SK-N-SH (cell line): ENCODE data around the gene MOBP. TPM values are rescaled to one million over a fixed set of nuclear protein-coding genes. Genes with fewer than 3 reads are reported as not detected.

Experiments
- CTCF ChIA-PET: fragments of 300-600, 350-600 bp; formaldehyde crosslinking; extraction: SDS; loops from one replicate; lab custom pipeline; 2021; lab: Yijun Ruan, JAX
- POLR2A ChIA-PET: fragments of 350-600 bp; sonication (Branson Sonifier 250); formaldehyde crosslinking; extraction: SDS; loops from one replicate; lab custom pipeline; 2020; ENCODE audit warnings: antibody characterized with exemption, inconsistent platforms; lab: Yijun Ruan, JAX
- DNase-seq: peaks from one replicate; pipeline ENCODE4 v3.0.0; 2012
- H2AFZ ChIP-seq: fragments of 200-600 bp; sonication (generic); 2 replicates; pipeline ENCODE4 v1.8.1; 2016; ENCODE audit warnings: antibody characterized with exemption, mild to moderate bottlenecking, low read depth
- H3F3A ChIP-seq: fragments of 200-600 bp; sonication (generic); replicated peaks from 2 replicates; pipeline ENCODE3; 2016; ENCODE audit warnings: antibody characterized with exemption, mild to moderate bottlenecking; ENCODE audit not compliant: insufficient read depth
- H3K27ac ChIP-seq, 2 experiments: fragments of 200-500 bp in 1 of 2; fragments of 200-600 bp in 1 of 2; sonication (Bioruptor generic) in 1 of 2; sonication (generic), shearing (Covaris generic) in 1 of 2; 2 replicates each; pipeline versions ENCODE4 v1.5.1 to v1.6.1; 2014 to 2016; ENCODE audit warnings: low read depth in 2 of 2, inconsistent platforms in 1 of 2, low read length in 1 of 2, mild to moderate bottlenecking in 1 of 2, mixed read lengths in 1 of 2
- H3K27me3 ChIP-seq: fragments of 200-600 bp; sonication (generic), shearing (Covaris generic); 2 replicates; pipeline ENCODE4 v1.6.1; 2016; ENCODE audit warnings: mixed run types; ENCODE audit not compliant: insufficient read depth
- H3K36me3 ChIP-seq, 2 experiments: fragments of 200-500 bp in 1 of 2; fragments of 200-600 bp in 1 of 2; sonication (Bioruptor generic) in 1 of 2; sonication (generic) in 1 of 2; replicated peaks in 1 of 2; 2 replicates each; pipeline versions ENCODE3 to v1.5.1; 2014 to 2016; ENCODE audit warnings: low read length in 1 of 2, mild to moderate bottlenecking in 1 of 2; ENCODE audit not compliant: insufficient read depth in 2 of 2, control insufficient read depth in 1 of 2
- H3K4me1 ChIP-seq, 2 experiments: fragments of 200-500 bp in 1 of 2; fragments of 200-600 bp in 1 of 2; sonication (Bioruptor generic) in 1 of 2; sonication (generic), shearing (Covaris generic) in 1 of 2; 2 replicates each; pipeline versions ENCODE4 v1.5.1 to v1.6.1; 2014 to 2016; ENCODE audit warnings: low read depth in 1 of 2, low read length in 1 of 2, mixed run types in 1 of 2; ENCODE audit not compliant: insufficient read depth in 2 of 2, control insufficient read depth in 1 of 2
- H3K4me2 ChIP-seq: fragments of 200-600 bp; sonication (generic), shearing (Covaris generic); 2 replicates; pipeline ENCODE4 v1.6.1; 2017; ENCODE audit warnings: mixed run types
- H3K4me3 ChIP-seq, 2 experiments: fragments of 200-500 bp in 1 of 2; fragments of 200-600 bp in 1 of 2; sonication (Bioruptor generic) in 1 of 2; sonication (generic), shearing (Covaris generic) in 1 of 2; 2 replicates each; pipeline versions ENCODE4 v1.5.1 to v1.8.1; 2014 to 2016; ENCODE audit warnings: low read depth in 2 of 2, inconsistent platforms in 1 of 2, low read length in 1 of 2, mild to moderate bottlenecking in 1 of 2, mixed read lengths in 1 of 2, moderate library complexity in 1 of 2
- H3K79me2 ChIP-seq: fragments of 200-600 bp; sonication (generic); 2 replicates; pipeline ENCODE4 v1.8.1; 2017; ENCODE audit warnings: mild to moderate bottlenecking; ENCODE audit not compliant: insufficient read depth
- H3K9ac ChIP-seq: fragments of 200-600 bp; sonication (generic); 2 replicates; pipeline ENCODE4 v1.6.1; 2017; ENCODE audit warnings: mixed run types
- H3K9me2 ChIP-seq: fragments of 200-600 bp; sonication (generic); 2 replicates; pipeline ENCODE4 v1.6.1; 2017; ENCODE audit warnings: mixed run types
- H3K9me3 ChIP-seq: fragments of 200-600 bp; sonication (generic); 2 replicates; pipeline ENCODE4 v1.6.1; 2017; ENCODE audit warnings: mixed run types, mild to moderate bottlenecking, moderate library complexity
- H4K20me1 ChIP-seq: fragments of 200-600 bp; sonication (generic); 2 replicates; pipeline ENCODE4 v1.6.1; 2017; ENCODE audit warnings: mild to moderate bottlenecking, mixed run types; ENCODE audit not compliant: insufficient read depth
- CHD2 ChIP-seq: fragments of 150-350 bp; IDR thresholded peaks from 2 replicates; pipeline ENCODE4 v1.6.1; 2018; ENCODE audit warnings: low read length; ENCODE audit not compliant: partially characterized antibody
- EP300 ChIP-seq, 2 experiments: IDR thresholded peaks; 2 replicates each; pipeline versions ENCODE4 v1.4.0 to v1.6.1; 2012; ENCODE audit warnings: borderline replicate concordance in 1 of 2, low read depth in 1 of 2, low read length in 1 of 2
- FOXM1 ChIP-seq: IDR thresholded peaks from 2 replicates; pipeline ENCODE4 v1.4.0; 2012; ENCODE audit warnings: low read depth, mild to moderate bottlenecking
- GABPA ChIP-seq: IDR thresholded peaks from 2 replicates; pipeline ENCODE4 v1.4.0; 2012; ENCODE audit warnings: low read depth, mild to moderate bottlenecking
- GATA2 ChIP-seq: sonication (generic); formaldehyde crosslinking; IDR thresholded peaks from 2 replicates; pipeline ENCODE4 v1.5.0; 2020; ENCODE audit warnings: mild to moderate bottlenecking, missing genetic modification reagents
- MEF2A ChIP-seq: IDR thresholded peaks from 2 replicates; pipeline ENCODE4 v1.4.0; 2012; ENCODE audit warnings: low read depth, borderline replicate concordance
- PBX3 ChIP-seq: IDR thresholded peaks from 2 replicates; pipeline ENCODE4; 2012
- RAD21 ChIP-seq: IDR thresholded peaks from 2 replicates; pipeline ENCODE4 v1.6.1; 2012; ENCODE audit warnings: mild to moderate bottlenecking, low read length
- RCOR1 ChIP-seq: fragments of 150-350 bp; IDR thresholded peaks from 2 replicates; pipeline ENCODE4 v1.6.1; 2017; ENCODE audit warnings: antibody characterized with exemption, low read length
- SMC3 ChIP-seq: IDR thresholded peaks from 2 replicates; pipeline ENCODE4 v1.6.1; 2012; ENCODE audit warnings: low read depth, low read length, improper control_type of control experiment
- TAF1 ChIP-seq: IDR thresholded peaks from 2 replicates; pipeline ENCODE4 v1.6.1; 2012; ENCODE audit warnings: low read depth, mild to moderate bottlenecking, low read length, moderate library complexity, borderline replicate concordance
- USF2 ChIP-seq: fragments of 150-350 bp; IDR thresholded peaks from 2 replicates; pipeline ENCODE4 v1.6.1; 2017; ENCODE audit warnings: antibody characterized with exemption, low read length, low read depth, borderline replicate concordance
- ZBTB33 ChIP-seq: IDR thresholded peaks from 2 replicates; pipeline ENCODE4 v1.4.0; 2012; ENCODE audit warnings: low read depth, borderline replicate concordance
- WGBS: methylation state at CpG from one replicate; pipeline ENCODE4 v1.1.6; 2017; ENCODE audit warnings: low lambda C conversion rate; 5-methylcytosine and 5-hydroxymethylcytosine counted together
- polyA plus RNA-seq, 3 experiments: library from polyadenylated mRNA; depleted of rRNA; stranded (reverse); fragments of >200 nt; gene quantifications; 2 replicates each; pipeline ENCODE4 v1.2.3, GENCODE V29; 2012
- TF ChIP-seq, protein P1 (sequence below): IDR thresholded peaks from 2 replicates; pipeline ENCODE4 v1.4.0; 2012; ENCODE audit warnings: low read depth, borderline replicate concordance
- TF ChIP-seq, protein P2 (sequence below): fragments of 200-600 bp; sonication (generic); IDR thresholded peaks from 2 replicates; pipeline ENCODE4 v1.6.1; 2017; ENCODE audit warnings: antibody characterized with exemption, mild to moderate bottlenecking, moderate library complexity
- TF ChIP-seq, protein P3 (sequence below): IDR thresholded peaks from 2 replicates; pipeline ENCODE4 v1.4.0; 2012; ENCODE audit warnings: low read depth

MOBP gene
- polyA plus RNA-seq, 1 of the 3 experiments (the other 2 are of a cell fraction), result not detected

- no peak overlapping the region for H3K27ac ChIP-seq
- no peaks in the 10 kb centered on the region for H3K9me2 ChIP-seq
- DNase-seq, result no peak
- H3K79me2 ChIP-seq, result no peaks in the 10 kb centered on the region
- H3K9me3 ChIP-seq, result no peaks in the 10 kb centered on the region
- H3K4me3 ChIP-seq, result no peak overlapping the region
- no peak overlapping the region for H2AFZ ChIP-seq
- H3K4me1 ChIP-seq, result no peaks in the 10 kb centered on the region; a peak in 1 of 4 replicates
- H3K27me3 ChIP-seq, result no peaks in the 10 kb centered on the region
- no peak overlapping the region for H3K9ac ChIP-seq
- no peaks in the 10 kb centered on the region for H3F3A ChIP-seq
- 33% methylated on average over 1 of the region's 1 CpG for WGBS
- no peaks in the 10 kb centered on the region for H4K20me1 ChIP-seq
- ChIA-PET CTCF (interaction anchor here (1.4 to 2.0 kb wide), 2 partner anchors 21 to 72 kb away, joined by 5 read pairs; no protein-coding TSS in a partner anchor), POLR2A (no interaction called here)
- no peaks in the 10 kb centered on the region for H3K36me3 ChIP-seq
- no peak overlapping the region for H3K4me2 ChIP-seq
- no peak for TF ChIP-seq GABPA
- TF ChIP-seq, protein P1, sequence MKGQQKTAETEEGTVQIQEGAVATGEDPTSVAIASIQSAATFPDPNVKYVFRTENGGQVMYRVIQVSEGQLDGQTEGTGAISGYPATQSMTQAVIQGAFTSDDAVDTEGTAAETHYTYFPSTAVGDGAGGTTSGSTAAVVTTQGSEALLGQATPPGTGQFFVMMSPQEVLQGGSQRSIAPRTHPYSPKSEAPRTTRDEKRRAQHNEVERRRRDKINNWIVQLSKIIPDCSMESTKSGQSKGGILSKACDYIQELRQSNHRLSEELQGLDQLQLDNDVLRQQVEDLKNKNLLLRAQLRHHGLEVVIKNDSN, result no peak
- TF ChIP-seq PBX3, result no peak
- TF ChIP-seq USF2, result no peak
- TF ChIP-seq, protein P2, sequence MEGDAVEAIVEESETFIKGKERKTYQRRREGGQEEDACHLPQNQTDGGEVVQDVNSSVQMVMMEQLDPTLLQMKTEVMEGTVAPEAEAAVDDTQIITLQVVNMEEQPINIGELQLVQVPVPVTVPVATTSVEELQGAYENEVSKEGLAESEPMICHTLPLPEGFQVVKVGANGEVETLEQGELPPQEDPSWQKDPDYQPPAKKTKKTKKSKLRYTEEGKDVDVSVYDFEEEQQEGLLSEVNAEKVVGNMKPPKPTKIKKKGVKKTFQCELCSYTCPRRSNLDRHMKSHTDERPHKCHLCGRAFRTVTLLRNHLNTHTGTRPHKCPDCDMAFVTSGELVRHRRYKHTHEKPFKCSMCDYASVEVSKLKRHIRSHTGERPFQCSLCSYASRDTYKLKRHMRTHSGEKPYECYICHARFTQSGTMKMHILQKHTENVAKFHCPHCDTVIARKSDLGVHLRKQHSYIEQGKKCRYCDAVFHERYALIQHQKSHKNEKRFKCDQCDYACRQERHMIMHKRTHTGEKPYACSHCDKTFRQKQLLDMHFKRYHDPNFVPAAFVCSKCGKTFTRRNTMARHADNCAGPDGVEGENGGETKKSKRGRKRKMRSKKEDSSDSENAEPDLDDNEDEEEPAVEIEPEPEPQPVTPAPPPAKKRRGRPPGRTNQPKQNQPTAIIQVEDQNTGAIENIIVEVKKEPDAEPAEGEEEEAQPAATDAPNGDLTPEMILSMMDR, result no peak
- no peak for TF ChIP-seq FOXM1
- TF ChIP-seq MEF2A, result no peak
- no peak for TF ChIP-seq CHD2
- TF ChIP-seq EP300 (IDR thresholded peaks at IDR 0.05; ENCODE audit: borderline replicate concordance in 1 of 2, low read depth in 1 of 2, low read length in 1 of 2), result no peak
These were observed 41.2 kb upstream of the MOBP start for GRCh38 chr3:39426312-39426711.

DNA sequence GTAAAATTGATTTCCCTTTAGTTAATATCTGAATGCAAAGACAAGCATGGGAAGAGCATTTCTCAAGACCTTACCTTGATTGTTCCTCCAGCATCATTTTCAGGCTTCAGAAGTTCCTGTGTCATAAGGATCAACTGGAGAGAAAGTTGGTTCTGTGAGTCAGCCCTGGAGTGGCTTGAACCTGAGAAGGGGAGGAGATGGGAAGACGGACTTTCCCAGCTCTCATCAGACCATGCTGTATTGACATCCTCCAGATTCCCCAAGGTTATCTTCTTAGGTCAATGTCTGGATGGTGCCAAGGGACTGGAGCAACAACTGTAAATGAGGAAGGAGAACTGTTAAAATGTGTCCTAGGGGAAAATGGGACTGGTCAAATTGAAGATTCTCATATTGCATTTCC lies 40.0 kb upstream of the MOBP start:
- ChIA-PET POLR2A (no interaction called here), CTCF (interaction anchor here (0.8 to 0.9 kb wide), 2 partner anchors 10 to 20 kb away, joined by 3 to 4 read pairs; no protein-coding TSS in a partner anchor)
- Histone ChIP-seq H3K9me2 (no peaks in the 10 kb centered on the region), H3K27ac (no peak overlapping the region), H3K4me3 (no peak overlapping the region), H2AFZ (no peak overlapping the region), H3F3A (no peaks in the 10 kb centered on the region), H3K4me1 (no peaks in the 10 kb centered on the region; a peak in 1 of 4 replicates), H3K9ac (no peak overlapping the region), H4K20me1 (no peaks in the 10 kb centered on the region), H3K36me3 (no peaks in the 10 kb centered on the region), H3K4me2 (no peak overlapping the region), H3K27me3 (no peaks in the 10 kb centered on the region), H3K9me3 (no peaks in the 10 kb centered on the region), H3K79me2 (no peaks in the 10 kb centered on the region)
- DNase-seq, result no peak
- 79% methylated on average over 1 of the region's 1 CpG for WGBS
- TF ChIP-seq RAD21, result no peak
- TF ChIP-seq GABPA, result no peak
- no peak for TF ChIP-seq CHD2
- no peak for TF ChIP-seq ZBTB33
- no peak for TF ChIP-seq GATA2 (CRISPR knock-in tag)
- TF ChIP-seq TAF1, result no peak
- no peak for TF ChIP-seq PBX3
- TF ChIP-seq EP300 (IDR thresholded peaks at IDR 0.05; ENCODE audit: borderline replicate concordance in 1 of 2, low read depth in 1 of 2, low read length in 1 of 2), result no peak
- TF ChIP-seq SMC3, result no peak
- no peak for TF ChIP-seq RCOR1
- TF ChIP-seq, protein P3, sequence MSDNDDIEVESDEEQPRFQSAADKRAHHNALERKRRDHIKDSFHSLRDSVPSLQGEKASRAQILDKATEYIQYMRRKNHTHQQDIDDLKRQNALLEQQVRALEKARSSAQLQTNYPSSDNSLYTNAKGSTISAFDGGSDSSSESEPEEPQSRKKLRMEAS, result no peak
- TF ChIP-seq, protein P1, result no peak
- TF ChIP-seq MEF2A, result no peak
